T-helper 2 cell treated with Interferon-gamma antibody and Interleukin-4, amounts not matched to agents 5 μg/mL and 100 μg/mL, for 36 hours (primary cell): ENCODE results near the gene NEDD9.

Experiments used
- DNase-seq: peaks from one replicate; pipeline ENCODE4 v3.0.0; 2021; ENCODE audit warnings: low spot score
- H3K27ac Mint-ChIP-seq: one replicate; pipeline ENCODE4 v1.8.0; 2021; ENCODE audit warnings: mild to moderate bottlenecking, mixed read lengths
- H3K27me3 Mint-ChIP-seq: one replicate; pipeline ENCODE4 v1.8.0; 2021; ENCODE audit warnings: low read depth, mixed read lengths
- H3K36me3 Mint-ChIP-seq: one replicate; pipeline ENCODE4 v1.8.0; 2021; ENCODE audit warnings: low read depth, mixed read lengths
- H3K4me1 Mint-ChIP-seq: one replicate; pipeline ENCODE4 v1.8.0; 2021; ENCODE audit warnings: low read depth, mixed read lengths
- H3K4me3 Mint-ChIP-seq: one replicate; pipeline ENCODE4 v1.8.0; 2022; ENCODE audit warnings: mild to moderate bottlenecking, moderate library complexity, mixed read lengths
- H3K9me3 Mint-ChIP-seq: one replicate; pipeline ENCODE4 v1.8.0; 2021; ENCODE audit warnings: mixed read lengths

The NEDD9 gene

DNA sequence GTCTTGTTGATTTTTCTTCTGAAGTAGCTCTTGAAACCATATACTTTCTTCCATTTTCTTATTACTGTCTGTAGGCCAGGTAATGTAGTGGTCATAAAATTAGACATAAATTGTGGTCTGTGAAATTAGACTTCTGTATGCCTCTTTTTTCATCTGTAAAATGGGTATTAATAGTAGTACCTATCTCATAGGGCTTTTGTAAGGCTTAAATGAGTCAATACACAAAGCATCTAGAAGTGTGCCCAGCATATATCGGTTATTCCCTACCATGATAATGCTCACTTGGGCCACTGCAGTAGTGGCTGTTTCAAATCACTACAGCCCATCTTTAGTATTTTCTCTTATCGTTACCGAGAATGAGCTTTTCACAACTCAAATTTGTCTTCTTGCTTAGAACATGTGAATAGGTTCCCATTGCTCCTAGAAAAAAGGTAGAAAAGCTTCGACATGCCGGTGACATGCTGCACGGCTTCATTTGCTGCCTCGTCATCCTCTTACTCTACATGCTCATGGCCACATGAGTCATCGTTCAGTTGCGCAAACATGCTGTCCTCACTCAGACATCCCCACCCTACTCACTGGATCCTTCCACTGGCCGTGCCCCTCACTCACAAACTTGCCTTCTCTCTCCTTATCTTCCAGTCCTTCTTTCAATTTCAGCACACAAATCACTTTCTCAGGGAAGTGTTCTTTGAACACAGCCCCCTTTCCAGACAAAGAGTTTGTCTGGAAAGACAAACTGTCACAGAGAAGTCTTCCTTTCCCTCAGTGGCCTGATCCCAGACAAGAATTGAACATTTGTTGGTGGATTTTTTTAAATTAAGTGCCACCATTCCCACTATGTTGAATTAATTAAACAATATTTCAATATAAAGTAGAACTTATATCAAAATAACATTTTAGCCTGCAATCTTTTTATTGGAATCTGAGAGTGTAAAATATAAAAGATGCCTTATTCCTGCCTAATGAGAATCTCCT lies 88.8 kb downstream of the NEDD9 start:
- H3K4me3 Mint-ChIP-seq, result no peak overlapping the region
- peaks cover 2% of the 10 kb centered on the region for H3K4me1 Mint-ChIP-seq
- H3K27ac Mint-ChIP-seq, result no peak overlapping the region
- no peaks in the 10 kb centered on the region for H3K36me3 Mint-ChIP-seq
- DNase-seq, result no peak
- H3K27me3 Mint-ChIP-seq, result peaks cover 2% of the 10 kb centered on the region
- H3K9me3 Mint-ChIP-seq, result no peaks in the 10 kb centered on the region

DNA sequence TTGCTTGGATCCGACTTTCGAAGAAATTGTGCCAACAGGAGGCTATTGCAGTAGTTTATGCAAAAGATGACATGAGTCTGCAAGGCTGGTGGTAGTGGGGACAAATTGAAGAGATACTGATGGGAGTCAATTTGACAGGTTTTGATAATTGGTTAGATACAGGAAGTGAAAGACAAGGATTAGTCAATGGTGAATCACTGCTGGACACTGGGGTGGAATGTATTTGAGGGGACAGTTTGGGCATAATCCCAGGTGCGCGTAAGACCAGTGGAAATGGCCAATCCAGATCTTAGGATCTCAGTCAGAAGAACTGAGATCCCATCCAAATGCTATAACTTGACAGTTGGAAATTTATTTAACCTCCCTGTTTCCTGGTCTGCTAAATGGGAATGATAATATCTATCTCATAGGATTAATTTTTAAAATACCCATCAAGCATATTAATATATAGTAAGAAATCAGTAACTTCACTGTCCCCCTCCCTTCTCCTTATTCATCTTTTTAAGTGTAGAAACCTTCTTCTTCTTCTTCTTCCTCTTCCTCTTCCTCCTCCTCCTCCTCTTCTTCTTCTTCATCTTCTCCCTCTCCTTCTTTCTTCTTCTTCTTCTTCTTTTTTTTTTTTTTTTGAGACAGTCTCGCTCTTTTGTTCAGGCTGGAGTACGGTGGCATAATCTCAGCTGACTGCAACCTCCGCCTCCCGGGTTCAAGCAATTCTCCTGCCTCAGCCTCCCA lies 90.0 kb downstream of the NEDD9 start:
- no peak for DNase-seq
- Mint-ChIP-seq H3K4me3 (no peak overlapping the region), H3K4me1 (peaks cover 2% of the 10 kb centered on the region), H3K36me3 (no peaks in the 10 kb centered on the region), H3K27ac (no peak overlapping the region), H3K27me3 (peaks cover 2% of the 10 kb centered on the region), H3K9me3 (no peaks in the 10 kb centered on the region)

DNA sequence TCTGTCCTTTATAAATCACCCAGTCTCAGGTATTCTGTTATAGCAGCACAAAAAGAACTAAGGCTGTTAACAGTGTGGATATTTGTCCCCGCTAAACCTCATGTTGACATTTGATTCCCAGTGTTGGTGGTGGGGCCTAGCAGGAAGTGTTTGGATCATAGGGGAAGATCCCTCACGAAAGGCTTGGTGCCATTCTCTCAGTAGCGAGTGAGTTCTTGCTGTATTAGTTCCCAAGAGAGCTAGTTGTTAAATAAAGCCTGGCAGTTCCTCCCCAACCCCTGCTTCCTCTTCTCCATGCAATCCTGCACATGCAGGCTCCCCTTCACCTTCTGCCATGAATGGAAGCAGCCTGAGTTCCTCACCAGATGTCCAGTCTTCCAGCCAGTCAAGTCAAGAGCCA lies 91.2 kb downstream of the NEDD9 start:
- no peak for DNase-seq
- Mint-ChIP-seq H3K27ac (no peak overlapping the region), H3K4me1 (peaks cover 2% of the 10 kb centered on the region), H3K27me3 (peaks cover 2% of the 10 kb centered on the region), H3K36me3 (no peaks in the 10 kb centered on the region), H3K9me3 (no peaks in the 10 kb centered on the region), H3K4me3 (no peak overlapping the region)

DNA sequence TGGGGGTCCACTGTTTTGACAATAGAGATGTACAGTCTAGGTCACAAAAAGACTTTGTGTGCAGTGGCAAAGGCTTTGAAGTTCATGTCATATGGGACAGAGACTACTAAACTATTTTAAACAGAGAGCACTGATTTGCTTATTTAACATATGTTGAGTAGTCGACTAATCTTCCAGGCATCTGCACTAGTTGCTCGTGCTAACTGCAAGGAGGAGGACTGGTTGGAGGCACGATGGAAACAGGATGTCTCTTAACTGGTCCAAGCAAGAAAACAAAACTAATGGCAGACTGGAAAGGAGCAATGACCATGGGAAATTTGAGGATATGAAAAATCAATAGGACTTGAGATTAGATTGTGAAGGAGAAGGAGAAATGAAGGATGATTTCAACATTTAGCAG lies 92.4 kb downstream of the NEDD9 start:
- Mint-ChIP-seq H3K36me3 (peaks cover 2% of the 10 kb centered on the region), H3K27me3 (peaks cover 2% of the 10 kb centered on the region), H3K4me1 (peaks cover 2% of the 10 kb centered on the region), H3K4me3 (no peak overlapping the region), H3K9me3 (no peaks in the 10 kb centered on the region), H3K27ac (no peak overlapping the region)
- DNase-seq, result no peak

DNA sequence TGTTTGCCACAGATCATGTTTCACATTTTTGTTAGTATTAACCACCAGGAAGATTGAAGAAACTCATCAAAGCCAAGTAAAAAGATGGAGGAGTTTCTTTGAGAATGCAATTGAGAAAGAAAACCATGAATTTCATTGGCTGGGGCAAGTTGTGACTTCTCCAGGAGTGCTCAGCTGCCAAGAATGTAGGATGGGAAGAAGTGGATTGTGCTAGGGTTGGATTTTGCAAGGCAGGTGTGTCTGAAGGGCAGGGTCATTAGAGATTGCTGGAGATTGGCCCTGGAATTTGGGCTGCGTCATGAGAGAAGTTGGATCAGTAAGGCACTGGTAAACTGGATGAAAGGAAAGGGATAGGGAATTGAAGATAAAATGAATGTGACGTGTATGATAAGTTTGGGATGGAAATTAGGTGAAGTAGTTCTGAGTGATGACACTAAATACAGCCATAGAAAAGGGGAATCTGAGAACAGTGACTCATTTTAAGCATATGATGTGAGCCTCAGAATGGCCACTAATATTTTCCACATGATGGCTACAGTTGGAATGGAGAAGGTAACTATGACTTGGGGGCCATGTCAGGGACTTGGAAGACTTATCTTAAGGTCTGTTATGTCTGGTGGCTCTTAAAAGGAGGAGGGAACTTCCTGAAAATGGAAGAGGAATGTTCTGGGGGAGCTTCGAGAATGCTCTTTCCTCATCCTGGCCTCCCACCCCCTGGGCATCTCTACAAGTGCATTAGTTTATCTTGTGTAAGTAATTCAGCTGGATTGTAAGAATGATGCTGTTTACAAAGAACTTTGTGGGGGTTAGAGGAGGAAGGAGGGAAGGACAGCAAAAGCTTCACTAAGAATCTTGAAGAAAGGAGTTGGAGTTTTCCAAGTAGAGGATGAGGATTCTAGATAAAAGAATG lies 93.2 kb downstream of the NEDD9 start:
- no peak overlapping the region for H3K27ac Mint-ChIP-seq
- H3K4me3 Mint-ChIP-seq, result no peak overlapping the region
- H3K36me3 Mint-ChIP-seq, result peaks cover 7% of the 10 kb centered on the region
- peaks cover 2% of the 10 kb centered on the region for H3K27me3 Mint-ChIP-seq
- DNase-seq, result no peak
- H3K9me3 Mint-ChIP-seq, result no peaks in the 10 kb centered on the region
- no peaks in the 10 kb centered on the region for H3K4me1 Mint-ChIP-seq

DNA sequence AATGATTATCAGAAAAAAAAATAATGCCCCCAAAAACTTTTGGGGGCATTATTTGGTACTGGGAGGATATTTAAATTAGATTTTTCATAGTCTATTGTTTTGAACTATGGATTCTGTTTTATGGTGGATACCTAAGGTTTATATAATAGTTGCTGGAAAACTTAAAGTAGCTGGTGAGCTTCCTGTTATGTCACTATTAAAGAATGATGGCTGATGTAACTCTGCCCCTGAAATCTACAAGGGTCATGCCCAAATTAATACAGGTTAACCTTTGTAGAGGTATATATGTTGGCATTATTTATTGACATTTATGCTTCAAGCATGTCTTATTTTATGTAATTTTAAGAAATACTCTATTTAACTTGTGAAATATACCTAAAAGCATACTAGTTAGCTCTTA lies 95.7 kb downstream of the NEDD9 start:
- no peak for DNase-seq
- Mint-ChIP-seq H3K27ac (no peak overlapping the region), H3K27me3 (no peaks in the 10 kb centered on the region), H3K4me1 (no peaks in the 10 kb centered on the region), H3K4me3 (no peak overlapping the region), H3K36me3 (peaks cover 7% of the 10 kb centered on the region), H3K9me3 (no peaks in the 10 kb centered on the region)
